T1000 (cell line): ENCODE data around the gene CCDC60.

Experiments
- DNase-seq: peaks from one replicate; lab custom pipeline; 2025; ENCODE audit warnings: mixed read lengths; lab: John Stamatoyannopoulos, UW

The CCDC60 gene

GRCh38 chr12:119446459-119446858 lies 111.9 kb downstream of the CCDC60 start:
- no peak for DNase-seq

- no peak for DNase-seq
Measured at GRCh38 chr12:119447126-119447525, 112.6 kb downstream of the CCDC60 start.

GRCh38 chr12:119447618-119448017 lies 113.1 kb downstream of the CCDC60 start:
- no peak for DNase-seq

GRCh38 chr12:119448611-119449131 lies 114.1 kb downstream of the CCDC60 start:
- DNase-seq, result no peak

DNA sequence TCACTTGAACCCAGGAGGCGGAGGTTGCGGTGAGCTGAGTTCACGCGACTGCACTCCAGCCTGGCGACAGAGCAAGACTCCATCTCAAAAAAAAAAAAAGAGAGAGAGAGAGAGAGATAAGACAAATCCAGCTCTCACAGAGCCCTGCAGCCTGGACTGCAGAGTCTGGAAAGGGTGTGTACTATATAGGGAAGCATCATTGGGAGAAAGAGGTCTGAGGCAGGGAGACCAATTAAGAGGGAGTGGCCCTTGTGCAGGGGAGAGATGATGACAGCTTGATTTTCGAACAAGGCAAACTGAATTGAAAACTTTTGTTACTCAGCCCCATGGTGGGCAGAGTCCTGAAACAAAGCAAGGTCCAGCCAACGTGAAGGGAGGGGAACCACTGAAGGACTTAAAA lies 116.2 kb downstream of the CCDC60 start:
- DNase-seq, result no peak

DNA sequence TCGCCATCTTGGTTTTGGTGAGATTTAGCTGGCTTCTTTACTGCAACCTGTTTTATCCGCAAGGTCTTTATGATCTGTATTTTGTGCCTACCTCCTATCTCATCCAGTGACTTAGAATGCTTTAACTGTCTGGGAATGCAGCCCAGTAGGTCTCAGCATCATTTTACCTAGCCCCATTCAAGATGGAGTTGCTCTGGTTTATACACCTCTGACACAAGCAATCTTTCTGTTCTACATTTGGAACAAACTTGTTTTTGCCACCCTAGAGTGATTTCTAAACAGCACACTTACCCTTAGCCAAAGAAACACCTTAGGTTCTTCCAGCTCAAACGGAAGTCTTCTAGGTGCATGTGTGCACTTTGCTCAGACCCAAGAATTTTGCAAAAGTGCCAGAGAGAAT lies 122.3 kb downstream of the CCDC60 start:
- DNase-seq, result no peak

- DNase-seq, result no peak
Measured at GRCh38 chr12:119457271-119457670, 122.7 kb downstream of the CCDC60 start.

GRCh38 chr12:119459481-119459880 lies 125.0 kb downstream of the CCDC60 start:
- no peak for DNase-seq

DNA sequence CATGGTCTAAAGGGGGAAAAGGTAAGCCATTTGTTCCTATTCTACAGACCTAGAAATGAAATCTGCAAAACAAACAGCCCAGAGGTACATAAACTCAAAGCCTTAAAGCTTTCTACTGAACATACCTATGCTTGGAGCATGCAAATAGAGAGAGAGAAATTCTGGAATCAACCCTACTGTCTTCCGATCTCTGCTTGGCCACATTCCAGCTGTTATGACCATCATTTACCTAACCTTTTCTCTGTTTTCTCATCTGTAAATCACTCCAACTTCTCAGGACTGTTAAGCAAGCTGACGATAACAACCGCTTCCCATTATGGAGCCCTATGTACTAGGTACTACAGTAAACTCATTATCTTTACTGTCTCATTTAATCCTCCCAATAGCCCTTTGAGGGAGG lies 126.3 kb downstream of the CCDC60 start:
- no peak for DNase-seq

DNA sequence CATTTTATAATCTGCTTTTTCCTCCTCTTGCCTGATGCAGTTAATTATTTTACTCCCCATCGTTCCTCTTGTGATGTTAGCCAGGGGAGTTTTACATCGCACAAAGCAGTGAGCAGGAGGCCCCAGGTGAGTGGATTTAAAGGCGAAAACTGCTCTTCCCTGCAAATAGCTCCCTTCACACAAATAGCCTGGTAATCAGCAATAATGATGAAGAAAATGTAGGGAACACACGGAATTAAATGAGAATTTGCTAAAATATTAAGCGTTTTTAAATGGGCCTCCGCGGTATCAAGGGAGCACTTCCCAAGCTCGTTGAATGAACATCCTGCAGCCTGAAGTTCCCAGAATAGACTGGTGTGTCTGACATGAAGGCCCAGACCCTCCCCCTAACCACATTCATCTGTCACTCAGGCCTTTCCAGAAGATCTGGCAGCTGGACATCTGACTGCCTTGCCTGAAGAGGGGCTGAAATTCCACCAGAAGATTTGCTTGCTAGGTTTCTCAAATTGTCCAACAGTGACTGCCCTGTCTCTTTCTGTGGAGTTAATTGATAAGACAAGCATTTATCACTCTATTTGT lies 127.2 kb downstream of the CCDC60 start:
- DNase-seq, result no peak

- no peak for DNase-seq
Measured at GRCh38 chr12:119463211-119463926, 128.8 kb downstream of the CCDC60 start.

GRCh38 chr12:119468296-119468695 lies 133.8 kb downstream of the CCDC60 start:
- no peak for DNase-seq

DNA sequence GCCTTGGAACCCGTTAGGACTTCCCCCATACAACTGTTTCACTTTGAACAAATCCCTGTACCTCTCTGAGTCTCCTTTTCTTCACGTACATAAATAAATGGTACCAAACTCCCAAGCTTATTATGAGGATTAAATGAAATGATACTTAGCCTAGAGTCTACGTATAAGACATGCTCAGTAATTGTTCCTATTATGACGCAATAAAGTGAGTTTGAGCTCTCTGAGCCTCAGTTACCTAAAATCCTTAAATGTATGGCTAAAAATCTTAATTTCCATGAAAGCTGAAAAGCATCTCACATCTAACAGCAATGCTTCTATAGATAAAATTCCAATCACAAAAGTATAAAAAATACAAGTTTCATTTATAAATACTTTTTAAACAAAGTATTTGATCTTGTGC lies 141.1 kb downstream of the CCDC60 start:
- no peak for DNase-seq

DNA sequence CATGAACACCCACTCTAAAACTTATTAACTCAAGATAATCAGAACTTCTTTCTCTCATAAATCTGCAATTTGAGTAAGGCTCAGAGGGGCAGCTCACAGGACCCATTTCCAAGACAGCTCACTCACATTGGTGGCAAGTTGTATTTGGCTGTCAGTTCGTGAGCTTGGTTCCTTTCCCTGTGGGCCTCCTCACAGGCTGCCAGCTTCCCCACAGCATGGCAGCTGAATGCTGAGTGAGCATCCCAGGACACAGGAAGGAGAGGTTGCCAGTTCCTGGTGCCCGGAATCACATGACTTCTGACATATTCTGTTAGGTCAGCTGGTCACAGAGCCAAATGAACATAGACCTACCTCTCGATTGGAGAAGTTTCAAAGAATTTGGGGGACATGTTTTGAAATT lies 142.4 kb downstream of the CCDC60 start:
- DNase-seq, result no peak

DNA sequence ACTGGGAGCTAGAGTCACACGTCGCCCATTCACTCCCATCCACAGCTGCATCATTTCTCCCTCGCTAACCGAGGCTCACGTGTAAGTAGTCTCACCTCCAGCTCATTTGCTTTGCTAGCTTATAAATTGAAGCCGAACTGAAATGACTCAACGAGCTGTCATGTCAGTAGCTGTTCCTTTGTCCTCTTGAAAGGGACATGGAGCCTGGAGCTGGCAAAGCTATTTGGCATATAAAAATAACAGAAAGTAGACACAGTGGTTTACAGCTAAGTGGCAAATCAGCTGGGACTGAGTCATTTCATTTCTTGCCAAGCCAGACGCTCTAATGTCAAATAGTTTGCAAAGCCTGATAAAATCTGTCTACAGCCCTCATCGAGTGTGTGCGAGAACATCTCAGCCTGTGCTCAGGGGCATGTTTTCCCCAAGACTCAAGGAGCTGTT lies 144.6 kb downstream of the CCDC60 start:
- DNase-seq, result no peak

- DNase-seq, result no peak
Measured at GRCh38 chr12:119480551-119480950, 146.0 kb downstream of the CCDC60 start.

GRCh38 chr12:119486599-119487154 lies 152.1 kb downstream of the CCDC60 start:
- no peak for DNase-seq

DNA sequence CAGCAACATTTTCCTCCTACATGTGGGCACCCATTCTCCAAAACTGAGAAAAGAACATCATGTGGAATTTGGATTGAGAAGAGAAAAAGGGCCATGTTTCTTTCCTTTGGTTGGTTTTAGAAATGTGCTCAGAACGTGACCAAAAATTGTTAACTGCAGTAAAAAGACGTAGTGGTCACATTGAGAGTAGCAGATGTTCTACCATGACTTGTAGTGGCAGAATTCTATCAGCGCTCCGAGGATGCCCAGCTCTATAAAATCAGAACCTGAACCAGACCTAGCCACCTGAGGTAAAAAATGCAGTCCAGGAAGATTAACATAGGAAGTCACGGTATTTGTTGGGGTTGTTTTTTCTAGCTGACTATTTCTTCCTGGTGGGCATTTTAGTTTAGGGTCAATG lies 157.3 kb downstream of the CCDC60 start:
- DNase-seq, result no peak

GRCh38 chr12:119500209-119500608 lies 165.7 kb downstream of the CCDC60 start:
- no peak for DNase-seq

GRCh38 chr12:119501052-119501451 lies 166.5 kb downstream of the CCDC60 start:
- no peak for DNase-seq

DNA sequence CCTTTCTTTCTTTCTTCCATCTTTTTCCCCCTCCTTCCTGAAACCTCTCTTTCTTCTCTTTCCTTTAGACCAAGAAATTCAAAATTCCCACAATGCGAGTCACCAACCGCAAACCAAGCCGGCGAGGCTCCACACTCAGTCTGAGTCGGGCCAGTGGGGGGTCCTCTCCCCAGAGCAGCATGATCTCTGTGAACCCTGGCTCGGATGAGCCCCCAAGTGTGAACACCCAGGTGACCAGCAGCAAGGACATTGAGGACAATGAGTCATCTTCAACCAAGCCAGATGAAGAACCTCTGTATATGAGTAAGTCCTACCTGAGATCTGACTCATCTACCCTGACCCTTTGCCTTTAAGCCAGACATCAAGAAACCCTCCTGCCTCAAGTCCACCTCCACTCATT lies 170.5 kb downstream of the CCDC60 start:
- no peak for DNase-seq

- DNase-seq, result no peak
Measured at GRCh38 chr12:119512772-119513497, 178.4 kb downstream of the CCDC60 start.

DNA sequence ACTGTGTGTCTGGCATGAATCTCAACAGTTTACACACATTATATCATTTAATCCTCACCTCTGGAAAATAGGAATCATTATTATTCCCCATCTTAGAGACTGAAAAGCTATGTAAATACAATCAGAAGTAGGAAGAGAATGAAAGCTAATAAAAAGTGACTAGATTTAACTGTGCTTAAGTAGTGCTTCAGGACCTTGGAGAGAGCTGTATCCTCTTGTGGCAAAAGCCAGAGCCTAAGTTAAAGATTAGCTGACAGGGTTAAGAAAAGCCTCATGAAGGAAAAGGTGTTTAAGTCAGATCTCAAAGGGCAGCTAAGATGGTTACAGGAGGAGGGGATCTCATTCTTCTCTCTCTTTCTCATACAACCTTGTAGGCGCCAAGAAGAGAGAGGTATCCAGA lies 193.7 kb downstream of the CCDC60 start:
- DNase-seq, result no peak
